GM21515 (cell line): ENCODE data around the gene ULK4.
"Not testable (repeated sequence)": the region's sequence is repeated elsewhere in the genome, so short reads cannot be mapped to it uniquely, and the experiment has no call there.

Source experiments
- ATAC-seq: cut with Tn5 transposase; IDR thresholded peaks from one replicate; pipeline ENCODE4 v1.9.1; 2021; ENCODE audit not compliant: unreplicated experiment

The ULK4 gene

DNA sequence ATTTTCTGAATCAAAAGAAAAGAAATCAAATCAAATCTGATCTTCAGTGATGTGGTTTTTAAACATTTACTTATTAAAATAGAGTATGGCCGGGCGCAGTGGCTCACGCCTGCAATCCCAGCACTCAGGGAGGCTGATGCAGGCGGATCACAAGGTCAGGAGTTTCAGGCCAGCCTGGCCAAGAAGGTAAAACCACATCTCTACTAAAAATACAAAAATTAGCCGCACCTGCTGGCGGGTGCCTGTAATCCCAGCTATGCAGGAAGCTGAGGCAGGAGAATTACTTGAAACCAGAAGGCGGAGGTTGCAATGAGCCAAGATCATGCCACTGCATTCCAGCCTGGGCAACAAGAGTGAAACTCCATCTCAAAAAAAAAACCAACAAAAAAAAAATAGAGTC, 169.1 kb downstream of the ULK4 start:
- no peak for ATAC-seq

DNA sequence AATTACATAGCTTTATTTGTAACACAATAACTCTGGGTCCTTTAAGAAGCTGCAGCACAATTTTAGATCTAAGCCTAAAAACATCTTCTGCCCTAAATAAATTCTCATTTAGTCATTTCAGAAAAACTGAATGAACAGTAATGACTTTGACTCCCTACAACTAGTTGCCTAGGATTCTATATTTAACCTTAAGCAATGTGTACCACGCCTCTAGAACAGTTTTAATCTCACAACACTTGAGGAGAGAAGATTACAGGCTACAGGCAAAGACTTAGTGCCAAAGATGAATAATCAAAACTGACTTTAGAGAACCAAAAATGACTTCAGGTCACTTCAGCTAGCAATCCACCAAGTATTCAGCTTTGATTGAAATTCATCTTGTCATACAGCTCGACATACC, 192.8 kb downstream of the ULK4 start:
- ATAC-seq, result no peak

GRCh38 chr3:41768363-41768762, 193.5 kb downstream of the ULK4 start:
- ATAC-seq, result no peak

- not testable (repeated sequence) for ATAC-seq
These were observed 199.0 kb downstream of the ULK4 start for GRCh38 chr3:41762867-41763266.

GRCh38 chr3:41753651-41754050, 208.3 kb downstream of the ULK4 start:
- ATAC-seq, result no peak

DNA sequence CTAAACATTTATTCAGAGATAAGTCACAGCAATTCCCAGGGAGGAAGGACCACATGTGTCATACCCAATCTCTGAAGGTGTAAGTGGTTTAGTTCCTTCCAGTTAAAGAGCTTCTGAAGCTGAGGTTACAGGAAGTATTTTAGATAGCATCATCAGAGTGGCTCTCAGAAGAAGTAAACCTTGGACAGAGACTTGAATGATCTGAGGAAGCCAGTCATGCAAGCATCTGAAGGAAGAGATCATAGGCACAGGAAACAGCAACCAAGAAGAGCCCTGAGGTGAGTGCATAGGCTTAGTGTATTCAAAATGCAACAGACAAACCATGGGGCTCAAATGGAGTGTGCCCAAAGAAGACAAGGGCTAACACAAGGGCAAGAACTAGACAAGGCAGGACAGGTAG, 210.3 kb downstream of the ULK4 start:
- ATAC-seq, result no peak

DNA sequence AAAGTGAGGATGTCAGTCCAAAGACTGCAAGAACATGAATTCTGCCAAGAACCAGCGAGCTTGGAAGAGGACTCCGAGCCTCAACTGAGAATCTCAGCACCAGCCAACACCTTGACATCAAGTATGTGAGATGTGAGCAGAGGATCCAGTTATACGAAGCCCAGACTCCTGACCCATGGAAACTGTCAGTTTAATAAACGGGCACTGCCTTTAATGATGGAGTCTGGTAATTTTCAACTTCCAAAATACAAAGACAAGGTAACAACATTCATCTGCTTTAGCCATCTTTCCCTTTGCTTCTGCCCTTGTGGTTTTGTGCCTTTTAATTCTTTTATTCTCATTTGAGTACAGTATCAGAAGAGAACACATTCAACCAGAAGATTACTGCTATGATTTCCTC, 211.9 kb downstream of the ULK4 start:
- no peak for ATAC-seq

- no peak for ATAC-seq
These were observed 215.7 kb downstream of the ULK4 start for GRCh38 chr3:41746215-41746614.

DNA sequence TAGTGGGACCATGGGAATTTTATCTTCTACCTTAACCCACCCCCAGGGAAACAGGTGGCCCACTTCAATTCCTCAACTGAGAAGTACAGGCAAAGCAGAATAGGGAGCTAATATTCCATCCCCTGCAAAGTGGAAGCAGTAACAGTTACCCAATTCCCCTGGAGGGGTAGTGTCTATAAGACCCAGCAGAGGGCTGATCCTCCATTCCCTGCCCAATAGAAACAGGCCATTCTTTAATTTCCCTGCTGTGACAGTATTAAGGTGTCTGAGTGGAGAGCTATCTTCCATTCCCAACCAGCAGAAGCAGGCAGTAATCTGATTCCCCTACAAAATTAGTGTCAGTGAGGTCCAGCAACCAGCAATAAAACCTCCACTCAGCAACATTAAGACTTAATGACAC, 219.8 kb downstream of the ULK4 start:
- ATAC-seq, result no peak

DNA sequence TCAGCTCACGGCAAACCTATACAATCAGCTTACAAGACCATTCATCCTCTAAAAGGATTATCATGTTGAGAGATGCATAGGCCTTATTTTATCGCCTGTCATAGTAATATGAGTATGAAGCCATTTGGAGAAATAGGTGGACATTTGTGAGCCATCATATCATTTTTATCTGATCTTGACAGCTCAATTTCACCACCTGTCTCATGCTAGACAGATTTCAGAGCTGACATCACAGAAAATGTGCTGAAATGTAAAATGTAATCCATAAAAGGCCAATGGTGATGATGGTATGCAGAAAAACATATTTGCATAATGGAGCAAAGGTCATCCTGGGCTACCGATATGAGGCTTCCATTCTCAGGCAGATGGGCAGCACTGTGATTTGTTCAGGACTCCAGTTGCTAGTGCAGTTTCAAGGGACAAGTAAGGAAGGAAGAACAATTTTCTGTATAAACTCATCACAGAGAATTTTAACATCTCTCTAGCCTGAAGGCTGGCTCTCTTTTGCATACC, 221.5 kb downstream of the ULK4 start:
- no peak for ATAC-seq

- no peak for ATAC-seq
These were observed 235.0 kb downstream of the ULK4 start for GRCh38 chr3:41726891-41727290.

- no peak for ATAC-seq
These were observed 244.3 kb downstream of the ULK4 start for GRCh38 chr3:41717641-41718040.

- no peak for ATAC-seq
These were observed 245.4 kb downstream of the ULK4 start for GRCh38 chr3:41716471-41716870.

DNA sequence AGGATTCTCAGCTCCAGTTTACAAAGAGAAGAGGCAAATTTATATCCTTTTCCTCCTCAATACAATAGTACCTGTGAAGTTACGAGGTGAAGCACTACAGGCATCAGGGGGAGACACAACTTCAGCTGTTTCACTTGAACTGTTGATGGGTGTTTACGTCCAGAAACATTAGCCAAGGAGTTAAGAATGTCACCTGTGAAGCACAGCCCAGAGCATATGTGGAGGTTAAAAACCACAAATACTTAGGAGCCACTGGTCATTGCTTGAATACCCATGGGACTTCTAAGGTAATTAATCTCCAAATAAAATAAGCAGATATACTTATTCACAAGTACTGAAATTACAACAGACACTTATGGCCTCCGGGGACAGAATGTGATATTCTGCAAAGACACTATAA, 246.5 kb downstream of the ULK4 start:
- ATAC-seq, result no peak

- no peak for ATAC-seq
These were observed 250.3 kb downstream of the ULK4 start for GRCh38 chr3:41711651-41712050.

DNA sequence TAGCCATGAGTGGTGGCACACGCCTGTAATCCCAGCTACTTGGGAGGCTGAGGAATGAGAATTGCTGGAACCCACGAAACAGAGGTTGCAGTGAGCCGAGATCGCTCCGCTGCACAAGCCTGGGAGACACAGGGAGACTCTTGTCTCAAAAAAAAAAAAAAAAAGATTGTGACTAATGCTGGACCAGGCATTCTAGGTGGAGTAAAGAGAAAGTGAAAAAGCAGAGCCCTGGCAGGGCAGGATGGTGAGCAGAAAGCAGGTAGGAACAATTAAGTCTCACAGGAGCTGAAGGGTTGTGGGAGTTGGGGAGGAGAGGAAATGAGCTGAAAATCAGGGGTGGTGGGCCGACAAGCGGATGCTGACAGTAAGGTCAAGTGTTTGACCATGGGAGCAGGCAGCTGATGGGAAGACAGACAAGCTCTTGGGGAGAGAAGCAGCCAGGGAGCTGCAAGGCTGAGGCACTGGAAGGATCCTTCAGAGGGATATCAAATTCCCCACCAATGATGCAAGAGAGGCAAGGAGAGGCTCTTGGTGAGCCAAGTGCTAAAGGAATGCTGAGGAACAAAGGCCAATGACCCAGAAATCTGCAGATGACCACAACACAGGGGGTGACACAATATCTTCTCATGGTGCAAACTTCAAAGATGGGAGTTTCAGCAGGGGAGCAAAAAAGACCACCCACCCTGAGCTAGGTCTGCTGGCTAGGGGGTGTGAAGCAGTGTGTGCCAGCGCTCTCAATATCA, 251.1 kb downstream of the ULK4 start:
- ATAC-seq, result no peak

- not testable (repeated sequence) for ATAC-seq
These were observed 252.7 kb downstream of the ULK4 start for GRCh38 chr3:41709213-41709612.

DNA sequence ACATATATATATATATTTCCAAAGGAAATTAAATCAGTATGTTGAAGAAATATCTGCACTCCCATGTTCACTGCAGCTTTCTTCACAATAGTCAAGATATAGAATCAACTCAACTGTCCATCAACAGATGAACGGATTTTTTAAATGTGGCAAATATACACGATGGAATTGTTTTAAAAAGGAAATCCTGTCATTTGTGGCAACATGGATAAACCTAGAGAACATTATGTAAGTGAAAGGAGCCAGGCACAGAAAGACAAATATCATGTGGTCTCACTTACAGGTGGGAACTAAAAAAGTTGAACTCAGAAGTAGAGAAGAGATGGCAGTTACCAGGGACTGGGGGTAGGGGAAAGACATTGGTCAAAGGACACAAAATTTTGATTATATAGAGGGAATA, 253.7 kb downstream of the ULK4 start:
- no peak for ATAC-seq

- ATAC-seq, result no peak
These were observed 256.0 kb downstream of the ULK4 start for GRCh38 chr3:41705893-41706292.

GRCh38 chr3:41701191-41701698, 260.7 kb downstream of the ULK4 start:
- ATAC-seq, result no peak

- ATAC-seq, result no peak
These were observed 261.7 kb downstream of the ULK4 start for GRCh38 chr3:41700155-41700554.

DNA sequence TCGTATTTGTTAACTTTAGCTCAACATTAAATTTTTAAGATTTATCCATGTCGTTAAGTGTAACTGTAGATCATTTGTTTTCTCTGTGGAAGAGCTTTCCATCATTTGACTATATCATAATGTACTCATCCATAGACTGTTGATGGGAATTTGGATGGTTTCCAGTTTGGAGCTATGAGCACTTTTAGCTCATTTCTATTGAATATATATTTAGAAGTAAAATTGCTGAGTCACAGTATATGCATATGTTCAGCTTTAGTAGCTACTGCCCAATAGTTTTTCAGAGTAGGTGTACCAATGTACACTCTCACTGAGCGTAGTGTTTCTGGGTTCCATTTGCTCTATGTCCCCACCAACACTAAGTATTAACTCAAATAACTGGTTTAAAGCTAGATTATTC, 263.0 kb downstream of the ULK4 start:
- no peak for ATAC-seq

DNA sequence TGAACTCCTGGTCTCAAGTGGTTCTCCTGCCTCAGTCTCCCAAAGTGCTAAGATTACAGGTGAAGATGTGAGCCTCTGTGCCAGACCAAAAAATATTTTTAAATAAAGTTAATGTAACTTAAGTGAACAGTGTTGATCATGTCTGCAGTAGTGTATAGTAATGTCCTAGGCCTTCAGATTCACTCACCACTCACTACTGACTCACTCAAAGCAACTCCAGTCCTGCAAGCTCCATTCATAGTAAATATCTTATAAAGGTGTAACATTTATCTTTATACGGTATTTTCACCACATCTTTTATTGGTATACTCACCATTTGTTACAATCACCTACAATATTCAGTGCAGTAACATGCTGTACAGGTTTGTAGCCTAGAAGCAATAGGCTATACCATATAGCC, 264.2 kb downstream of the ULK4 start:
- no peak for ATAC-seq
